GM23338 (cell line): ENCODE data around the gene PAM16. TPM values are rescaled to one million over a fixed set of nuclear protein-coding genes. Genes with fewer than 3 reads are reported as not detected.

Source experiments
- ATAC-seq: fragments of 200-7000 bp; cut with Tn5 transposase; 3 replicates; pipeline ENCODE4 v1.9.1; 2020
- DNase-seq: peaks from one replicate; pipeline ENCODE4 v3.0.0-alpha.2; 2015; ENCODE audit warnings: low spot score
- H2AFZ ChIP-seq: fragments of 200-600 bp; sonication (generic); 2 replicates; pipeline ENCODE4 v1.8.0; 2016; ENCODE audit warnings: antibody characterized with exemption, mild to moderate bottlenecking, moderate library complexity
- H3F3A ChIP-seq: fragments of 200-600 bp; sonication (generic); replicated peaks from 2 replicates; pipeline ENCODE4 v1.8.0; 2017; ENCODE audit warnings: antibody characterized with exemption, mixed run types, low read depth
- H3K27ac ChIP-seq: fragments of 200-600 bp; sonication (generic); 2 replicates; pipeline ENCODE4 v1.6.1; 2016; ENCODE audit warnings: low read depth
- H3K27me3 ChIP-seq: fragments of 200-600 bp; sonication (generic); 2 replicates; pipeline ENCODE4 v1.8.0; 2016; ENCODE audit warnings: mild to moderate bottlenecking, mixed run types, moderate library complexity; ENCODE audit not compliant: insufficient read depth
- H3K36me3 ChIP-seq: fragments of 200-600 bp; sonication (generic); 2 replicates; pipeline ENCODE4 v1.8.0; 2016; ENCODE audit warnings: mild to moderate bottlenecking; ENCODE audit not compliant: insufficient read depth
- H3K4me1 ChIP-seq: fragments of 200-600 bp; sonication (generic); 2 replicates; pipeline ENCODE4 v1.8.0; 2016; ENCODE audit warnings: mild to moderate bottlenecking, moderate library complexity; ENCODE audit not compliant: insufficient read depth
- H3K4me2 ChIP-seq: fragments of 200-600 bp; sonication (generic); 2 replicates; pipeline ENCODE4 v1.7.1; 2017; ENCODE audit warnings: mixed run types
- H3K4me3 ChIP-seq: fragments of 200-600 bp; sonication (generic); 2 replicates; pipeline ENCODE4 v1.6.1; 2016; ENCODE audit warnings: mixed run types
- H3K79me2 ChIP-seq: fragments of 200-600 bp; sonication (generic); replicated peaks from 2 replicates; pipeline ENCODE4 v1.8.0; 2017; ENCODE audit warnings: mild to moderate bottlenecking; ENCODE audit not compliant: insufficient read depth
- H3K9me2 ChIP-seq: fragments of 200-600 bp; sonication (generic); 2 replicates; pipeline ENCODE4 v1.8.0; 2017; ENCODE audit not compliant: insufficient read depth
- H4K20me1 ChIP-seq: fragments of 200-600 bp; sonication (generic); replicated peaks from 2 replicates; pipeline ENCODE4 v1.8.0; 2017; ENCODE audit warnings: mild to moderate bottlenecking; ENCODE audit not compliant: insufficient read depth
- H3K27ac Mint-ChIP-seq: 2 replicates; pipeline ENCODE4 v1.8.0; 2020; ENCODE audit warnings: inconsistent platforms, mild to moderate bottlenecking, moderate library complexity, mixed read lengths
- H3K27me3 Mint-ChIP-seq: 3 replicates; pipeline ENCODE4 v1.8.0; 2022; ENCODE audit warnings: low read depth, mild to moderate bottlenecking, moderate library complexity, mixed read lengths, inconsistent platforms; ENCODE audit not compliant: insufficient read depth, poor library complexity
- H3K36me3 Mint-ChIP-seq: 3 replicates; pipeline ENCODE4 v1.8.0; 2021; ENCODE audit warnings: low read depth, mild to moderate bottlenecking, inconsistent platforms, moderate library complexity, mixed read lengths
- H3K4me1 Mint-ChIP-seq: 3 replicates; pipeline ENCODE4 v1.8.0; 2020; ENCODE audit warnings: mild to moderate bottlenecking, inconsistent platforms, mixed read lengths
- H3K4me3 Mint-ChIP-seq: 3 replicates; pipeline ENCODE4 v1.8.0; 2021; ENCODE audit warnings: moderate library complexity, mild to moderate bottlenecking, inconsistent platforms, mixed read lengths
- H3K9me3 Mint-ChIP-seq: 3 replicates; pipeline ENCODE4 v1.8.0; 2020; ENCODE audit warnings: moderate library complexity, mild to moderate bottlenecking, inconsistent platforms, mixed read lengths
- CTCF ChIP-seq, 2 experiments: fragments of 200-600 bp in 1 of 2; sonication (generic) in 1 of 2; conservative IDR thresholded peaks; 2 replicates each; pipeline versions ENCODE4 v1.5.1 to v1.6.1; 2016 to 2017; ENCODE audit warnings: antibody characterized with exemption in 2 of 2, low read depth in 2 of 2, mild to moderate bottlenecking in 2 of 2, moderate library complexity in 1 of 2
- EZH2phosphoT487 ChIP-seq: fragments of 200-600 bp; sonication (generic); IDR thresholded peaks from one replicate; pipeline ENCODE4 v1.8.1; 2018; ENCODE audit warnings: antibody characterized with exemption; ENCODE audit not compliant: unreplicated experiment
- JUNB ChIP-seq: IDR thresholded peaks from one replicate; pipeline ENCODE4 v1.6.1; 2016; ENCODE audit warnings: antibody characterized with exemption; ENCODE audit not compliant: unreplicated experiment
- NANOG ChIP-seq: IDR thresholded peaks from 2 replicates; pipeline ENCODE4 v1.6.1; 2016; ENCODE audit warnings: antibody characterized with exemption, borderline replicate concordance
- REST ChIP-seq: IDR thresholded peaks from one replicate; pipeline ENCODE4 v1.6.1; 2018; ENCODE audit warnings: antibody characterized with exemption; ENCODE audit not compliant: unreplicated experiment
- polyA plus RNA-seq: library from polyadenylated mRNA; unstranded; fragments of >200 nt; fragmentation: Nextera tagmentation; extraction: Ambion mirVana; gene quantifications from 2 replicates; pipeline ENCODE4 v1.2.1, GENCODE V29; 2016
- total RNA-seq: library from RNA; depleted of rRNA; stranded (reverse); fragments of >200 nt; shearing (Covaris generic); gene quantifications from 2 replicates; pipeline ENCODE4 v1.2.3, GENCODE V29; 2014
- TF ChIP-seq, protein P1 (sequence below): fragments of 250-450 bp; sonication (Bioruptor Pico); IDR thresholded peaks from 2 replicates; pipeline ENCODE4 v1.5.0; 2020; ENCODE audit warnings: mild to moderate bottlenecking, moderate library complexity

The PAM16 gene
- total and polyA plus RNA-seq, 2 experiments from 2014 or later = 84.1 to 283 TPM

- Mint-ChIP-seq H3K27ac (peak overlapping the region; percentile 86), H3K27me3 (peaks cover 7% of the 10 kb centered on the region), H3K9me3 (no peaks in the 10 kb centered on the region), H3K4me1 (peaks cover 21% of the 10 kb centered on the region), H3K4me3 (peak overlapping the region; percentile 61), H3K36me3 (peaks cover 3% of the 10 kb centered on the region; the same call in 1 of the 3 replicates)
- no peak overlapping the region for H2AFZ ChIP-seq
- H3K9me2 ChIP-seq = no peaks in the 10 kb centered on the region
- peaks cover 27% of the 10 kb centered on the region for H3K4me1 ChIP-seq
- no peaks in the 10 kb centered on the region; the same call in 1 of the 2 replicates for H4K20me1 ChIP-seq
- DNase-seq (peak; percentile 95), ATAC-seq (peak; percentile 84)
- TF ChIP-seq CTCF (conservative IDR thresholded peaks at IDR 0.05; ENCODE audit: low read depth in 2 of 2) = peak; percentile 52 to 74
- TF ChIP-seq NANOG = no peak
- no peak for TF ChIP-seq JUNB
- no peaks in the 10 kb centered on the region for H3K27me3 ChIP-seq
- peak overlapping the region; percentile 66; the same call in 1 of the 2 replicates for H3K27ac ChIP-seq
- peak overlapping the region; percentile 89 for H3K4me2 ChIP-seq
- H3K4me3 ChIP-seq = peak overlapping the region; percentile 65
- no peaks in the 10 kb centered on the region for H3K36me3 ChIP-seq
- peaks cover 68% of the 10 kb centered on the region for H3K79me2 ChIP-seq
- peaks cover 16% of the 10 kb centered on the region; the same call in 1 of the 2 replicates for H3F3A ChIP-seq
These were observed 22.9 kb downstream of the PAM16 start for GRCh38 chr16:4328046-4328781.

DNA sequence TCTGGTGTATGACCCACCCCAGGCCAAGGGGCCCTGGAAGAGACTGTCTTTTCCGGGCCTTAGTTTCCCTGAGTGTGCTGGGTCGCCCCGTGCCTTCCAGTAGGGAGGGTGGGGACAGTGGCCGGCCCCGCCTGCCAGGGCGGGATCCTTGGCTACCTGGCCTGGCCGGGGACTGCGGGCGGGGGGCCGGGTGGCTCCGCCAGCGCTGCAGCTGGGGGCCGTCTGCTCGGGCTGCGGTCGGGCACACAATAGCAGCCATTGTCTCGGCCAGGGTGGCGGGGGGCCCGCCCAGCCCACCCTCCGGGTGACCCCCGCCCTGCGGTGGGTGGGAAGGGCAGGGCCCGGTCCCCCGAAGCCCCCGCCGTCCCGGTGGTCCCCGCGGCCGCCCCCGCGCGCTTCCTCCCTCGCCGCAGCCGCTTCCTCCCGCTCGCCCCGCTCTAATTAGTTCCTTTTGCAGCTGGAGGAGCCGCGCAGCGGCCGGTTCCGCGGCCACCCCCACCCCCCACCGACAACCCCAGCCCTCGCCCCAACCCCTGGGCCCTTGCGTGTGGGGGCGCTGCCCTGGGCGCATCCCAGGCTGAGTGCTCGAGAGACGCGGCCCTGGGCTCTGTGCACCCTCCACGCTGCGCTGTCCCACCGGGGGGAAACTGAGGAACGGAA is 23.6 kb downstream of the PAM16 start:
- Histone ChIP-seq H3K27me3 (no peaks in the 10 kb centered on the region), H3F3A (peaks cover 16% of the 10 kb centered on the region; the same call in 1 of the 2 replicates), H3K36me3 (no peaks in the 10 kb centered on the region), H3K4me3 (peak overlapping the region; percentile 65), H3K27ac (no peak overlapping the region), H3K4me2 (peak overlapping the region; percentile 89), H4K20me1 (no peaks in the 10 kb centered on the region; the same call in 1 of the 2 replicates), H2AFZ (no peak overlapping the region), H3K79me2 (peaks cover 75% of the 10 kb centered on the region), H3K4me1 (peaks cover 28% of the 10 kb centered on the region), H3K9me2 (no peaks in the 10 kb centered on the region)
- peaks cover 7% of the 10 kb centered on the region for H3K27me3 Mint-ChIP-seq
- no peaks in the 10 kb centered on the region for H3K9me3 Mint-ChIP-seq
- H3K27ac Mint-ChIP-seq = no peak overlapping the region
- peaks cover 3% of the 10 kb centered on the region; the same call in 1 of the 3 replicates for H3K36me3 Mint-ChIP-seq
- peaks cover 21% of the 10 kb centered on the region for H3K4me1 Mint-ChIP-seq
- ATAC-seq (peak; percentile 16), DNase-seq (no peak)
- peak overlapping the region; percentile 61; the same call in 2 of the 3 replicates for H3K4me3 Mint-ChIP-seq
- no peak for TF ChIP-seq EZH2phosphoT487
- no peak for TF ChIP-seq NANOG
- TF ChIP-seq, protein P1, sequence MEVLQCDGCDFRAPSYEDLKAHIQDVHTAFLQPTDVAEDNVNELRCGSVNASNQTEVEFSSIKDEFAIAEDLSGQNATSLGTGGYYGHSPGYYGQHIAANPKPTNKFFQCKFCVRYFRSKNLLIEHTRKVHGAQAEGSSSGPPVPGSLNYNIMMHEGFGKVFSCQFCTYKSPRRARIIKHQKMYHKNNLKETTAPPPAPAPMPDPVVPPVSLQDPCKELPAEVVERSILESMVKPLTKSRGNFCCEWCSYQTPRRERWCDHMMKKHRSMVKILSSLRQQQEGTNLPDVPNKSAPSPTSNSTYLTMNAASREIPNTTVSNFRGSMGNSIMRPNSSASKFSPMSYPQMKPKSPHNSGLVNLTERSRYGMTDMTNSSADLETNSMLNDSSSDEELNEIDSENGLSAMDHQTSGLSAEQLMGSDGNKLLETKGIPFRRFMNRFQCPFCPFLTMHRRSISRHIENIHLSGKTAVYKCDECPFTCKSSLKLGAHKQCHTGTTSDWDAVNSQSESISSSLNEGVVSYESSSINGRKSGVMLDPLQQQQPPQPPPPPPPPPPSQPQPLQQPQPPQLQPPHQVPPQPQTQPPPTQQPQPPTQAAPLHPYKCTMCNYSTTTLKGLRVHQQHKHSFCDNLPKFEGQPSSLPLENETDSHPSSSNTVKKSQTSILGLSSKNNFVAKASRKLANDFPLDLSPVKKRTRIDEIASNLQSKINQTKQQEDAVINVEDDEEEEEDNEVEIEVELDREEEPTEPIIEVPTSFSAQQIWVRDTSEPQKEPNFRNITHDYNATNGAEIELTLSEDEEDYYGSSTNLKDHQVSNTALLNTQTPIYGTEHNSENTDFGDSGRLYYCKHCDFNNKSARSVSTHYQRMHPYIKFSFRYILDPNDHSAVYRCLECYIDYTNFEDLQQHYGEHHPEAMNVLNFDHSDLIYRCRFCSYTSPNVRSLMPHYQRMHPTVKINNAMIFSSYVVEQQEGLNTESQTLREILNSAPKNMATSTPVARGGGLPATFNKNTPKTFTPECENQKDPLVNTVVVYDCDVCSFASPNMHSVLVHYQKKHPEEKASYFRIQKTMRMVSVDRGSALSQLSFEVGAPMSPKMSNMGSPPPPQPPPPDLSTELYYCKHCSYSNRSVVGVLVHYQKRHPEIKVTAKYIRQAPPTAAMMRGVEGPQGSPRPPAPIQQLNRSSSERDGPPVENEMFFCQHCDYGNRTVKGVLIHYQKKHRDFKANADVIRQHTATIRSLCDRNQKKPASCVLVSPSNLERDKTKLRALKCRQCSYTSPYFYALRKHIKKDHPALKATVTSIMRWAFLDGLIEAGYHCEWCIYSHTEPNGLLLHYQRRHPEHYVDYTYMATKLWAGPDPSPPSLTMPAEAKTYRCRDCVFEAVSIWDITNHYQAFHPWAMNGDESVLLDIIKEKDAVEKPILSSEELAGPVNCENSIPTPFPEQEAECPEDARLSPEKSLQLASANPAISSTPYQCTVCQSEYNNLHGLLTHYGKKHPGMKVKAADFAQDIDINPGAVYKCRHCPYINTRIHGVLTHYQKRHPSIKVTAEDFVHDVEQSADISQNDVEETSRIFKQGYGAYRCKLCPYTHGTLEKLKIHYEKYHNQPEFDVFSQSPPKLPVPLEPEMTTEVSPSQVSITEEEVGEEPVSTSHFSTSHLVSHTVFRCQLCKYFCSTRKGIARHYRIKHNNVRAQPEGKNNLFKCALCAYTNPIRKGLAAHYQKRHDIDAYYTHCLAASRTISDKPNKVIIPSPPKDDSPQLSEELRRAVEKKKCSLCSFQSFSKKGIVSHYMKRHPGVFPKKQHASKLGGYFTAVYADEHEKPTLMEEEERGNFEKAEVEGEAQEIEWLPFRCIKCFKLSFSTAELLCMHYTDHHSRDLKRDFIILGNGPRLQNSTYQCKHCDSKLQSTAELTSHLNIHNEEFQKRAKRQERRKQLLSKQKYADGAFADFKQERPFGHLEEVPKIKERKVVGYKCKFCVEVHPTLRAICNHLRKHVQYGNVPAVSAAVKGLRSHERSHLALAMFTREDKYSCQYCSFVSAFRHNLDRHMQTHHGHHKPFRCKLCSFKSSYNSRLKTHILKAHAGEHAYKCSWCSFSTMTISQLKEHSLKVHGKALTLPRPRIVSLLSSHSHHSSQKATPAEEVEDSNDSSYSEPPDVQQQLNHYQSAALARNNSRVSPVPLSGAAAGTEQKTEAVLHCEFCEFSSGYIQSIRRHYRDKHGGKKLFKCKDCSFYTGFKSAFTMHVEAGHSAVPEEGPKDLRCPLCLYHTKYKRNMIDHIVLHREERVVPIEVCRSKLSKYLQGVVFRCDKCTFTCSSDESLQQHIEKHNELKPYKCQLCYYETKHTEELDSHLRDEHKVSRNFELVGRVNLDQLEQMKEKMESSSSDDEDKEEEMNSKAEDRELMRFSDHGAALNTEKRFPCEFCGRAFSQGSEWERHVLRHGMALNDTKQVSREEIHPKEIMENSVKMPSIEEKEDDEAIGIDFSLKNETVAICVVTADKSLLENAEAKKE (CRISPR knock-in tag) = no peak
- TF ChIP-seq REST = no peak
